GM12892 (cell line): ENCODE results near the gene TOM1L2.

Experiments
- DNase-seq: peaks from one replicate; pipeline ENCODE4 v3.0.0; 2011; ENCODE audit not compliant: insufficient read length
- FAIRE-seq: peaks from 2 replicates; lab custom pipeline; 2011; peaks lifted over from hg19 to GRCh38; lab: Jason Lieb, UNC
- POLR2A ChIP-seq: IDR thresholded peaks from 2 replicates; pipeline ENCODE4 v1.6.1; 2011; ENCODE audit warnings: low read depth, low read length, control low read depth
- POLR2AphosphoS5 ChIP-seq: IDR thresholded peaks from 2 replicates; pipeline ENCODE4 v1.6.1; 2011; ENCODE audit warnings: low read depth, low read length, control low read depth
- TAF1 ChIP-seq: IDR thresholded peaks from 2 replicates; pipeline ENCODE4 v1.6.1; 2011; ENCODE audit warnings: low read depth, mild to moderate bottlenecking, control low read depth, low read length, borderline replicate concordance

Gene TOM1L2

GRCh38 chr17:17993852-17994251, 21.7 kb upstream of the TOM1L2 start:
- FAIRE-seq (no peak), DNase-seq (no peak)
- no peak for TF ChIP-seq POLR2AphosphoS5
- no peak for TF ChIP-seq TAF1
- TF ChIP-seq POLR2A = no peak

- TF ChIP-seq TAF1 (no peak), POLR2A (no peak), POLR2AphosphoS5 (no peak)
- no peak for FAIRE-seq
- DNase-seq = no peak
Measured at GRCh38 chr17:17993366-17993765, 21.2 kb upstream of the TOM1L2 start.

DNA sequence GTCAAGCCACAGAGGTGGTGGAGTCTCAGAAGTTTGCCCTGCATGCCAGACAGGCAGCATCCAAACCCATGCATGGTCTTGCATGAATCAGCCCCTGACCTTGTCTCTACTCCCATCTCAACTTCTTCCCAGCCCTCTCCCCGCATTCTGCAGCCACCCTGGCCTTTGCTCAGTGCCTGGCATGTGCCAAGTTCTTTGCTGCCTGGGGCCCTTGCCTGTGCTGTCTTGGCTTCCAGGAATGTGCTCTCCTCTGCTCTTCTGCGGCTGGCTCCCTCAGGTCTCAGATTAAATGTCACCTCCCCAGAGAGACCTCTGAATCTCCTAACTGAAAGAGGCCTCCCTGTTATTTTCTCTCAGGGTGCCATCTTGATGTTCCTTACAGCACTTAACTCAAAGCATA, 18.1 kb upstream of the TOM1L2 start:
- no peak for DNase-seq
- no peak for TF ChIP-seq POLR2AphosphoS5
- no peak for TF ChIP-seq POLR2A
- TF ChIP-seq TAF1 = no peak
- no peak for FAIRE-seq

GRCh38 chr17:17989618-17990017, 17.4 kb upstream of the TOM1L2 start:
- no peak for FAIRE-seq

GRCh38 chr17:17989081-17989480, 16.9 kb upstream of the TOM1L2 start:
- no peak for FAIRE-seq
- DNase-seq = no peak
- TF ChIP-seq TAF1 (no peak), POLR2AphosphoS5 (no peak), POLR2A (no peak)

More at GRCh38 chr17:17989618-17990017, 17.4 kb upstream of the TOM1L2 start:
- TF ChIP-seq POLR2AphosphoS5 (no peak), TAF1 (no peak), POLR2A (no peak)
- no peak for DNase-seq

GRCh38 chr17:17988427-17988945, 16.3 kb upstream of the TOM1L2 start:
- FAIRE-seq (no peak), DNase-seq (no peak)
- no peak for TF ChIP-seq POLR2A
- no peak for TF ChIP-seq TAF1
- no peak for TF ChIP-seq POLR2AphosphoS5

DNA sequence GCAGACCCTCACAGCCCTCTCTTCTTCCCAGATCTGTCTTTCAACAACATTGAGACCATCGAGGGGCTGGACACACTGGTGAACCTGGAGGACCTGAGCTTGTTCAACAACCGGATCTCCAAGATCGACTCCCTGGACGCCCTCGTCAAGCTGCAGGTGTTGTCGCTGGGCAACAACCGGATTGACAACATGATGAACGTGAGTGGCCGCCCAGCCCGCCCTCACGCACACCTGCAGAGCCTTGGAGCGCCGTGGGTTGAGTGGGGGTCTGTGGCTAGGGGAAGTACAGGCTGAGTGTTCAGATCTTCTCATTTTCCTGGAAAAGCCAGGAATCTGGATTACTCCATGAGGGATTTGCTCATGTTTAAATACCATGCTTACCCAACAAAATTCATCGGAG, 15.7 kb upstream of the TOM1L2 start:
- FAIRE-seq (no peak), DNase-seq (no peak)
- TF ChIP-seq POLR2A (no peak), POLR2AphosphoS5 (no peak), TAF1 (no peak)

- TF ChIP-seq TAF1 = no peak
- DNase-seq (no peak), FAIRE-seq (no peak)
Measured at GRCh38 chr17:17987187-17987896, 15.1 kb upstream of the TOM1L2 start.

GRCh38 chr17:17985555-17985954, 13.4 kb upstream of the TOM1L2 start:
- TF ChIP-seq TAF1 (no peak), POLR2A (no peak), POLR2AphosphoS5 (no peak)
- no peak for FAIRE-seq
- no peak for DNase-seq

GRCh38 chr17:17985153-17985552, 13.0 kb upstream of the TOM1L2 start:
- TF ChIP-seq TAF1 (no peak), POLR2A (no peak), POLR2AphosphoS5 (no peak)
- FAIRE-seq (no peak), DNase-seq (no peak)

- DNase-seq (no peak), FAIRE-seq (no peak)
- TF ChIP-seq POLR2A (no peak), TAF1 (no peak), POLR2AphosphoS5 (no peak)
Measured at GRCh38 chr17:17983776-17984175, 11.6 kb upstream of the TOM1L2 start.

DNA sequence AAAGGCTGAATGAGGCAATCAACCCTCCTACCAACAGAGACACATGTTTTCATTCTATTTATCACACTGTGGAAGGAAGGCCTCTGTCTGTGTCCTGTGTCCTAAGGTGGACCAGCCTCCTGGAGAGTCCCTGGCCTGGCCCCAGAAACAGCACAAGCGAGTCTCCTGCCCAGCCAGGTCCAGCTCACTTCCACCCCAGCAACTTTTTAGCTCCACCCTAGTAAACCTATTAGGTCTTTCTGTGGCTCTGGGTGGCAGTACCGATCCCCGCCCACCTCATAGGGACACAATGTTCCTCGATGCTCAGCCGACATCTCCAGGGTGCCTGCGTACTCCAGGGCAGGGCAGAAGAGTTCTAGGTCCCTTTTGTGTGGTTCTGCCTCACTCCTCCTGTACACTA, 11.2 kb upstream of the TOM1L2 start:
- TF ChIP-seq POLR2A = no peak
- TF ChIP-seq POLR2AphosphoS5 = no peak
- no peak for TF ChIP-seq TAF1
- no peak for FAIRE-seq
- DNase-seq = no peak

- FAIRE-seq = no peak
- DNase-seq = no peak
- TF ChIP-seq POLR2A (no peak), POLR2AphosphoS5 (no peak), TAF1 (no peak)
Measured at GRCh38 chr17:17982801-17983200, 10.6 kb upstream of the TOM1L2 start.
